Breast epithelium (tissue), 3 donors: ENCODE results near the gene TMEM232.

Experiments
- POLR2A ChIP-seq: fragments of 450-650 bp; IDR thresholded peaks from one replicate; pipeline ENCODE4 v1.6.1; 2016; ENCODE audit warnings: antibody characterized with exemption, mild to moderate bottlenecking, moderate library complexity
- TF ChIP-seq, protein P1 (sequence below), 3 donors: fragments of 450-650 bp; IDR thresholded peaks; one replicate each; pipeline ENCODE4 v1.5.1; 2016 to 2017; ENCODE audit warnings: antibody characterized with exemption in 3 of 3, mild to moderate bottlenecking in 3 of 3, moderate library complexity in 3 of 3

DNA sequence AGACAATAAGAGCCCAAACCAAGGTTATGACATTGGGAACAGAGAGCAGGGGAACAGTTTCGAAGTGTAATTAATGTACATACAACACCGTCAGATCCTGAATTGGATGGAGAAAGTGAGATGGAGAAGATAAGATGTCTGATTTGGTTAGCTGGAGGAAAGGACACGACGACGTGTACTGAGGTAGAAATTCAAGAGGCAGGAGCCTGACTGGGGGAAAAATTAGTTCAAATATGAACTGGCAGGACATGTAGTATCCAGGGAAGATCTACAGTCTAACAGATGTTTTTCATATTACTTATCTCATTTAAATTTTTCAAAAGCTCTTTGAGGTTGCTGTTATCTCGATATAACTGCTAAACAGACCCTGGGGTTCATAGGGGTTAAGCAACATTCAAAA is 114.7 kb downstream of the TMEM232 start:
- TF ChIP-seq, protein P1, sequence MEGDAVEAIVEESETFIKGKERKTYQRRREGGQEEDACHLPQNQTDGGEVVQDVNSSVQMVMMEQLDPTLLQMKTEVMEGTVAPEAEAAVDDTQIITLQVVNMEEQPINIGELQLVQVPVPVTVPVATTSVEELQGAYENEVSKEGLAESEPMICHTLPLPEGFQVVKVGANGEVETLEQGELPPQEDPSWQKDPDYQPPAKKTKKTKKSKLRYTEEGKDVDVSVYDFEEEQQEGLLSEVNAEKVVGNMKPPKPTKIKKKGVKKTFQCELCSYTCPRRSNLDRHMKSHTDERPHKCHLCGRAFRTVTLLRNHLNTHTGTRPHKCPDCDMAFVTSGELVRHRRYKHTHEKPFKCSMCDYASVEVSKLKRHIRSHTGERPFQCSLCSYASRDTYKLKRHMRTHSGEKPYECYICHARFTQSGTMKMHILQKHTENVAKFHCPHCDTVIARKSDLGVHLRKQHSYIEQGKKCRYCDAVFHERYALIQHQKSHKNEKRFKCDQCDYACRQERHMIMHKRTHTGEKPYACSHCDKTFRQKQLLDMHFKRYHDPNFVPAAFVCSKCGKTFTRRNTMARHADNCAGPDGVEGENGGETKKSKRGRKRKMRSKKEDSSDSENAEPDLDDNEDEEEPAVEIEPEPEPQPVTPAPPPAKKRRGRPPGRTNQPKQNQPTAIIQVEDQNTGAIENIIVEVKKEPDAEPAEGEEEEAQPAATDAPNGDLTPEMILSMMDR (IDR thresholded peaks at IDR 0.05): no peak
- TF ChIP-seq POLR2A: no peak
